Measurements from ENCODE around the gene NADSYN1.

DNA sequence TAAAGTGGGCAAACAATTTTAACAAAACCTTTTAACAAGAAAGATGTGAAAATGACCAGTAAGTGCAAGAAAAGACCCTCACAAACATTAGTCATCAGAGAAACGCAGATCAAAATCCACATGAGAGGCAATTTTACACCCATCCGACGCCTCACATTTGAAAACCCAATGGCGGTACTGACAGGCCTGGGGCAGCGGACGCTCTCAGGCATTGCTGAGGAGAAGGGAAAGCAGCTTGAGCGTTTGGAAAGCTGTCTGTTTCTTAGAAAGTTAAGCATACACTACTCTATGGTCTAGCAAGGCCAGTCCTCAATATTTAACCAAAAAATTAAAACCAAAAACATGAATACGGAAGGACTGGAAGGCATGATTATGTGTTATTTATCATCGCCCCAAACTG lies 82.8 kb downstream of the NADSYN1 start:
- TF ChIP-seq GATA2 (IDR thresholded peaks at IDR 0.05; ENCODE audit: low read depth, low read length) (no peak), GATA3 (IDR thresholded peaks at IDR 0.05; ENCODE audit: low read depth, low read length) (no peak)
